ENCODE data around the gene TBCD.

The TBCD gene

DNA sequence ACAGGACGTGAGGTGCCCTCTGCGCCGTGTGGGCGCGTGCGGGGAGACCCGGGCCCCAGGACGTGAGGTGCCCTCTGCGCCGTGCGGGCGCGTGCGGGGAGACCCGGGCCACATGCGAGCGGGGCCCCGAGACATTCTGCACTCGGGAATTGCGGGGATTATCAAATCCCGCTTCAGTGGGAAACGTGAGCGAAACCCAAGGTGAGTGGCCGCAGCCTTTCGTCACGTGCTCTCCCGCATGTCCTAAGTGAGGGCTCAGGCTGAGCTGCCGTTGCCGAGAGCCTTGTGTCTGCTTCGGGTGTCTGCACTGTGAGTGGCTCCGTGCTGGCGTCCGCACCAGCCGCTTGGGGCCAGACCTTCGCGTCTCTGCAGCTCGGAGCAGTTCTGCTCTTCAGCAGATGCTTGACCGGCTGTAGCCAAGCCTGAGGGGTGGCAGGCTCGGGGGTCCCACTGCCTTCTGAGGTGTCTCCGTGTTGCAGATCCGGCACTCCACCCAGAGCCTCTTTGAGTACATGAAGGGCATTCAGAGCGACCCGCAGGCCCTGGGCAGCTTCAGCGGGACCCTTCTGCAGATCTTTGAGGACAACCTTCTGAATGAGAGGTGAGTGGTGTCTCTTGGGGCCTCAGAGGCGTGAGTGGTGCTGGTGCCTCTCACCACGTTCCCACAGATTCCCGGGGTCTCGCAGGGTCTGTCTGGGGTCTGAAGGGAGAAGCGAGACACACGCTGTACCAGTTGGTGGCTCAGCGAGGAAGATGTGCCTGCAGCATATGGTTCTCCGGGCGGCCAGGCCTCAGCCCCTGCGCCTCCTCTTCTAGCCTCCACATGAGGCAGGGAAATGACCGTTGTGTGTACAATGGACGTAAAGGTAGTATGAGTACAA lies 178.4 kb downstream of the TBCD start:
- Histone ChIP-seq H3K36me3 (ENCODE audit: control insufficient read depth, insufficient read depth, low read length) (peaks cover 21% of the 10 kb centered on the region), H3K27me3 (ENCODE audit: control insufficient read depth, insufficient read depth, low read length, poor library complexity, severe bottlenecking) (no peaks in the 10 kb centered on the region)

GRCh38 chr17:82930924-82931698 lies 179.2 kb downstream of the TBCD start:
- Histone ChIP-seq H3K9me3 (ENCODE audit: control insufficient read depth, low read length) (no peaks in the 10 kb centered on the region), H3K4me1 (ENCODE audit: control insufficient read depth, insufficient read depth, low read length) (no peaks in the 10 kb centered on the region), H3K27me3 (ENCODE audit: control insufficient read depth, insufficient read depth, low read length, poor library complexity, severe bottlenecking) (no peaks in the 10 kb centered on the region), H3K4me3 (ENCODE audit: insufficient read depth, low read depth, low read length) (no peak overlapping the region), H3K27ac (ENCODE audit: insufficient read depth, low read depth, low read length, poor library complexity, severe bottlenecking) (no peak overlapping the region), H3K36me3 (ENCODE audit: control insufficient read depth, insufficient read depth, low read length) (peaks cover 17% of the 10 kb centered on the region)
- WGBS, 2 experiments, result 97% methylated on average over 39 of the region's 39 CpGs

More for the DNA sequence above, 178.4 kb downstream of the TBCD start:
- H3K4me3 ChIP-seq (ENCODE audit: insufficient read depth, low read depth, low read length), result no peak overlapping the region
- no peaks in the 10 kb centered on the region for H3K9me3 ChIP-seq (ENCODE audit: control insufficient read depth, low read length)
- H3K4me1 ChIP-seq (ENCODE audit: control insufficient read depth, insufficient read depth, low read length), result no peaks in the 10 kb centered on the region
- no peak overlapping the region for H3K27ac ChIP-seq (ENCODE audit: insufficient read depth, low read depth, low read length, poor library complexity, severe bottlenecking)
- WGBS, 2 experiments, result 96 to 97% methylated on average over 56 of the region's 56 CpGs

DNA sequence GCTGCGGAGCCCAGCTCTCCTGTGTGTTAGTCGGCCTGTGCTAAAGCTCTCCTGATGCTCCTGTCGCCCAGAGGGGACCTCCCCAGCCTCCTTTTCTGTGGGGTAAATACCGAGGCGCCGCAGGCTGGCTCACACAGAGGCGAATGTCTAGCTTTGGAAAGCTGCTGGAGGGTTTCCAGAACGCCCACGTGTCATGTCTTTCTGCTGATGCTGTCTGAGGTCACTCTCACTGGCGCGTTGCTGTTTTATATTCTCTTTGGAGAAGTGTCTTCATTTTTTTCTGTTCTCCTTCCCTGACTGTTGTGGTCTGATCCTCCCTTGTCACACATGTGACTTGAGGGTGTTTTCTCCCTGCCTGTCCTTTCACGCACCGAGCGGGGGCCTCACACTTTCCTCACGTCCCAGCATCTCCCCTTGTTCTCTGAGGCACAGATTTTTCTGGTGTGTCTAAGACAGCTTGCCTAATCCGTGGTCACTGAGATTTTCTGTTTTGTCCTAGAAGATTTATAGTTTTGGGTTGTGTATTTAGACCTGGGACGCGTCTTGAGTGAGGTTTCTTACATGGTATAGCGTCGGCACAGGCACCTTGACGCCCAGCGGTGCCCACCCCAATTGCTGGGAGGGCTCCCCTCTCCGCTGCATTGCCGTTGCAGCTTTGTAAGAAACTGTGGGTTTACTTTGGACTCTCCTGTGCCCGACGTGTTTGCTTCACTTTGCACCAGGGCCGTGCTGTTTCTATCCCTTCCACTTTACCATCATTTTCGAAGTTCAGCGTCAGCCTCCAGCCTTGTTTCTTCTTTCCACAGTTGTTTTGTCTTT lies 180.0 kb downstream of the TBCD start:
- Histone ChIP-seq H3K4me1 (ENCODE audit: control insufficient read depth, insufficient read depth, low read length) (no peaks in the 10 kb centered on the region), H3K9me3 (ENCODE audit: control insufficient read depth, low read length) (no peaks in the 10 kb centered on the region), H3K36me3 (ENCODE audit: control insufficient read depth, insufficient read depth, low read length) (peaks cover 12% of the 10 kb centered on the region), H3K27ac (ENCODE audit: insufficient read depth, low read depth, low read length, poor library complexity, severe bottlenecking) (no peak overlapping the region), H3K27me3 (ENCODE audit: control insufficient read depth, insufficient read depth, low read length, poor library complexity, severe bottlenecking) (no peaks in the 10 kb centered on the region), H3K4me3 (ENCODE audit: insufficient read depth, low read depth, low read length) (no peak overlapping the region)
- WGBS, 2 experiments, result 94 to 96% methylated on average over 29 of the region's 29 CpGs

DNA sequence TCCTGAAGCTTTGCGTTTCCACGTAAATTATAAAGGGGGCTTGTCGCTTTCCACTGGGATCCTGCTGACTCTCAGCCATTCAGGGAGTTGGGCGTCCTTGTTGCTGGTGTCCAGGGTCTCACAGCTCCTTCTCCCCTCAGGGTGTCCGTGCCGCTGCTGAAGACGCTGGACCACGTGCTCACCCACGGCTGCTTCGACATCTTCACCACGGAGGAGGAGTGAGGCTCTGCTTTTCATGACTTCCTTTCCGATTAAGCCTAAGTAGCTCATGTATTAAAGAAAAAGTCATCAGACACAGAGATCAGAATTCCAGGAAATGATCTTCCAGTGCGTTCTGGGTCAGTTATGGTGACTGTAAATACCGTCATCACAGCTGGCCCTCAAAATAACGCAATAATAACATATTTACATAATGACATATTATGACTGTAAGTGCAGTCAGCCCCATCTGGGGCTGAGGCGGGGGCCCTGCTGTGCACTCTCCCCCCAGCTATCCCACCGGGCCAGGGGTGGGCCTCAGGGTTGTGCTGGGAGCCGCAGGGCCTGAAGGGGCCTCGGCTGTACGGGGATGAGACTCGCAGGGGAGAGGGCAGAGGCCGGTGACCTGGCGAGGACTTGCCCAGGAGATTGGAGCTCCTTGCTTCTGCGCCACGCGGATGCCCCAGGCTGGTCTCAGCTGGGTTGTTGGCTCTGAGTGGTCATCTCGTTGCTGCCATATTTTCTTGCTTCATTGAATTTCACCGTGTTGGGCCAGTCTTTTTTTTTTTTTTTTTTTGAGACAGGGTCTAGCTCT lies 180.8 kb downstream of the TBCD start:
- Histone ChIP-seq H3K36me3 (ENCODE audit: control insufficient read depth, insufficient read depth, low read length) (peaks cover 11% of the 10 kb centered on the region), H3K4me1 (ENCODE audit: control insufficient read depth, insufficient read depth, low read length) (no peaks in the 10 kb centered on the region), H3K27ac (ENCODE audit: insufficient read depth, low read depth, low read length, poor library complexity, severe bottlenecking) (no peak overlapping the region), H3K27me3 (ENCODE audit: control insufficient read depth, insufficient read depth, low read length, poor library complexity, severe bottlenecking) (no peaks in the 10 kb centered on the region), H3K9me3 (ENCODE audit: control insufficient read depth, low read length) (no peaks in the 10 kb centered on the region), H3K4me3 (ENCODE audit: insufficient read depth, low read depth, low read length) (no peak overlapping the region)
- 94 to 96% methylated on average over 28 of the region's 28 CpGs for WGBS, 2 experiments

- WGBS, 2 experiments, result 94 to 96% methylated on average over 15 of the region's 15 CpGs
- Histone ChIP-seq H3K9me3 (ENCODE audit: control insufficient read depth, low read length) (no peaks in the 10 kb centered on the region), H3K27ac (ENCODE audit: insufficient read depth, low read depth, low read length, poor library complexity, severe bottlenecking) (no peak overlapping the region), H3K27me3 (ENCODE audit: control insufficient read depth, insufficient read depth, low read length, poor library complexity, severe bottlenecking) (no peaks in the 10 kb centered on the region), H3K36me3 (ENCODE audit: control insufficient read depth, insufficient read depth, low read length) (peaks cover 13% of the 10 kb centered on the region), H3K4me1 (ENCODE audit: control insufficient read depth, insufficient read depth, low read length) (no peaks in the 10 kb centered on the region), H3K4me3 (ENCODE audit: insufficient read depth, low read depth, low read length) (no peak overlapping the region)
Measured at GRCh38 chr17:82933911-82934310, 182.0 kb downstream of the TBCD start.

DNA sequence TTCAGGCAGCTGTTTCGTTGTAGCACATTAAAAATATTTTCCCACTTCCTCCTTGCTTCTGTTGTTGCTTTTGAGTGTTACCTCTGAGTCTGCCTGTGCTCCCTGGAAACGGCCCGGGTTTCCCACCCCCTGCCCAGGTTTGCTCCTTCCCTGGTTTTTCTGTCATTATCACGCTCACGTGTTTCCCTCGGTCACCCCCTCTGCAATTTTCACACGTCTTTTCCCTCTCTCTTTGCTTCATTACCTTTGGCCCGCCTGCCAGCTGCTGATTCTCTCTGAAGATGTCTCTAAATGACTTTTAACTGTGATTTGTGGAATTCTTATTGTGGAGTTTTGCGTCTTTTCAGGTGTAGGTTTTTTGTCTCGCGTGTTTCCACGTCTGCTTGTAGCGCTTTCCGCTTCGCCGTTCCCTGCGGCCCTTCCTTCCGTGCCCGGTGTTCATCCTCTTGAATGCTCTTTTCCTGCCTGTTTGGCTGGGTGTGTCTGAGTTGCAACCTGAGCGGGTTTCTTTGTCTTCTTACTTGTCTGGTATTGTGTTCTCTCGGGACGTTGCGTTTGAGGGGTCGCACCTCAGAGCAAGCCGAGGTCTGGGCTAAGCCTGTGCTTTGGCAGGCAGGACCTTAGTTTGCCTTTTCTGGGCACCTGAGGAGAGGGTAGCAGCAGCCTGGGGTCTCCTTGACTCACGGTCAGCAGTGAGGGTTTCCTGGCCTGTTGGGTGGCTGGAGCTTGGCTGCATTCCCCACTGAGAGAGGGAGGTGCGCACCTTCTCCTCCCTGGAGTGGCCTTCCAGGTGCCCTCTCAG lies 184.3 kb downstream of the TBCD start:
- WGBS, 2 experiments, result 94 to 95% methylated on average over 27 of the region's 27 CpGs
- Histone ChIP-seq H3K9me3 (ENCODE audit: control insufficient read depth, low read length) (no peaks in the 10 kb centered on the region), H3K4me1 (ENCODE audit: control insufficient read depth, insufficient read depth, low read length) (no peaks in the 10 kb centered on the region), H3K27ac (ENCODE audit: insufficient read depth, low read depth, low read length, poor library complexity, severe bottlenecking) (no peak overlapping the region), H3K4me3 (ENCODE audit: insufficient read depth, low read depth, low read length) (no peak overlapping the region), H3K36me3 (ENCODE audit: control insufficient read depth, insufficient read depth, low read length) (peaks cover 32% of the 10 kb centered on the region), H3K27me3 (ENCODE audit: control insufficient read depth, insufficient read depth, low read length, poor library complexity, severe bottlenecking) (no peaks in the 10 kb centered on the region)

DNA sequence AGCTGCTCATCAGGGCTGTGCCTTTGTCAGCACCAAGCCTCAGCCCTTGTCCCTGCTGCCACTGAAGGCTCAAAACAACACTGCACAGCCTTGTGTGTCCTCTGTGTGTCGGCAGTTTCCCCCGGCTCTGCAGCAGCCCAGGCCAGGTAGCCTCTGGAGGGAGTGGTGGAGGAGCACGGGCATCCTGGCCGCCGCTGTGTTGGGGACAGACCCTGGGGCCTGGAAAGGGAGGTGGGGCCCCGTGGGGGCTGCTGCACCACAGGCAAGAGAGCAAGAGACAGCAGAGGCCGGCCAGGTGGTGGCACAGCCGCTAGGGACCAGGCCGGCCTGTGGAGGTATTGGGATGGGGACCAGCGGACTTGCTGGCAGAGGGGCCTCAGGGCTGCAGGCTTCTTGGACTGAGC lies 184.9 kb downstream of the TBCD start:
- H3K36me3 ChIP-seq (ENCODE audit: control insufficient read depth, insufficient read depth, low read length), result peaks cover 38% of the 10 kb centered on the region
- no peaks in the 10 kb centered on the region for H3K9me3 ChIP-seq (ENCODE audit: control insufficient read depth, low read length)
- no peak overlapping the region for H3K27ac ChIP-seq (ENCODE audit: insufficient read depth, low read depth, low read length, poor library complexity, severe bottlenecking)
- H3K27me3 ChIP-seq (ENCODE audit: control insufficient read depth, insufficient read depth, low read length, poor library complexity, severe bottlenecking), result no peaks in the 10 kb centered on the region
- no peaks in the 10 kb centered on the region for H3K4me1 ChIP-seq (ENCODE audit: control insufficient read depth, insufficient read depth, low read length)
- 92 to 95% methylated on average over 10 of the region's 10 CpGs for WGBS, 2 experiments
- H3K4me3 ChIP-seq (ENCODE audit: insufficient read depth, low read depth, low read length), result no peak overlapping the region

- no peak overlapping the region for H3K4me3 ChIP-seq (ENCODE audit: insufficient read depth, low read depth, low read length)
- 95 to 96% methylated on average over 53 of the region's 53 CpGs for WGBS, 2 experiments
- H3K27me3 ChIP-seq (ENCODE audit: control insufficient read depth, insufficient read depth, low read length, poor library complexity, severe bottlenecking), result no peaks in the 10 kb centered on the region
- H3K9me3 ChIP-seq (ENCODE audit: control insufficient read depth, low read length), result no peaks in the 10 kb centered on the region
- H3K36me3 ChIP-seq (ENCODE audit: control insufficient read depth, insufficient read depth, low read length), result peaks cover 46% of the 10 kb centered on the region
- H3K4me1 ChIP-seq (ENCODE audit: control insufficient read depth, insufficient read depth, low read length), result no peaks in the 10 kb centered on the region
- H3K27ac ChIP-seq (ENCODE audit: insufficient read depth, low read depth, low read length, poor library complexity, severe bottlenecking), result no peak overlapping the region
Measured at GRCh38 chr17:82937411-82938371, 185.8 kb downstream of the TBCD start.
